ENCODE results near the gene NEURL4. TPM values are rescaled to one million over a fixed set of nuclear protein-coding genes. Genes with fewer than 3 reads are reported as not detected.

NEURL4 gene
- polyA plus RNA-seq, 2 of the 4 experiments (the other 2 are of a cell fraction), result 12.2 to 50.4 TPM

DNA sequence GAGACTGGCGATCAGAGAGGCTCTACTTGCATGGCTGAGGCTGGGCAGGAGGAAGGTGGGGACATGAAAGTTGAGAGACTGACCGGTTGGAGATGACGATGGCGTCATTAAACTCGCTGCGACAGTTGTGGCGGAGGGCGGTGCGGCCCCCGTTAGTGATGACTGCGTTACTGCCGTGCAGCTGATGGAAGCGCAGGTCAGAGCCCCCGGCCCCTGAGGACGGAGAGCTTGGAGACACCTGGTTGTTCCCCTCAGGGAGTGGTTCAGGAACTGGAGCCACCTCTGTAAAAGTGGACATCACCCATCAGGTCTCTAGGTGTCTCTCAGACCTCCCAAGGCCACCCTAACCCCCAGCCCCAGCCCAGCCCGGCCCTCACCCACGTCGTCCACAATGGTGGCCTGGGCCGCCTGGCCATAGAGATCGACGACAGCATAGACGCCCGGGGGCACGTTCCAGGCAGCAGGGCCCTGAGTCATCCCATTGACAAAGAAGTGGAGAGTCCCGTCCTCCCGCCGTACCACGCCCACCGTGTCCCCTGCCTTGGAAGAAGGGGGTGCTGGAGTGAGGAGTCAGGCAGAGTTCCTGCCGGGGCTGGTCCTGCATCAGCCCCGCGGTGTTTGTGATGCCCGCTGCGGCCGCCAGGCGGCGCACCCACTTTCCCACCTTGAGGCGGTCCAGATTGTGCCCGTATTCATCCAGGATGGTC lies 5.3 kb downstream of the NEURL4 start:
- peaks cover 10% of the 10 kb centered on the region; the same call in 2 of the 3 replicates for H3K4me1 ChIP-seq
- no peak overlapping the region for H3K27ac ChIP-seq
- ChIA-PET CTCF (interaction anchor here (0.7 to 23.9 kb wide), 18 partner anchors 9 to 279 kb away, joined by 3 to 433 read pairs (median 4); partner anchors contain the start of genes ACAP1, GPS2 and SLC16A11), POLR2A (no interaction called here)
- no peak overlapping the region for H3K4me3 ChIP-seq
- WGBS (ENCODE audit: missing lambda C conversion rate), result 64% methylated on average over 33 of the region's 39 CpGs
- ATAC-seq (peak; percentile 40 to 82; a peak in 5 of 6 replicates), FAIRE-seq (no peak), DNase-seq (ENCODE audit: low read depth in 1 of 2, low spot score in 1 of 2) (peak; percentile 53 to 83)
- no peaks in the 10 kb centered on the region for H3K9me3 ChIP-seq
- no peak overlapping the region for H3K4me2 ChIP-seq
- TF ChIP-seq, protein P1, sequence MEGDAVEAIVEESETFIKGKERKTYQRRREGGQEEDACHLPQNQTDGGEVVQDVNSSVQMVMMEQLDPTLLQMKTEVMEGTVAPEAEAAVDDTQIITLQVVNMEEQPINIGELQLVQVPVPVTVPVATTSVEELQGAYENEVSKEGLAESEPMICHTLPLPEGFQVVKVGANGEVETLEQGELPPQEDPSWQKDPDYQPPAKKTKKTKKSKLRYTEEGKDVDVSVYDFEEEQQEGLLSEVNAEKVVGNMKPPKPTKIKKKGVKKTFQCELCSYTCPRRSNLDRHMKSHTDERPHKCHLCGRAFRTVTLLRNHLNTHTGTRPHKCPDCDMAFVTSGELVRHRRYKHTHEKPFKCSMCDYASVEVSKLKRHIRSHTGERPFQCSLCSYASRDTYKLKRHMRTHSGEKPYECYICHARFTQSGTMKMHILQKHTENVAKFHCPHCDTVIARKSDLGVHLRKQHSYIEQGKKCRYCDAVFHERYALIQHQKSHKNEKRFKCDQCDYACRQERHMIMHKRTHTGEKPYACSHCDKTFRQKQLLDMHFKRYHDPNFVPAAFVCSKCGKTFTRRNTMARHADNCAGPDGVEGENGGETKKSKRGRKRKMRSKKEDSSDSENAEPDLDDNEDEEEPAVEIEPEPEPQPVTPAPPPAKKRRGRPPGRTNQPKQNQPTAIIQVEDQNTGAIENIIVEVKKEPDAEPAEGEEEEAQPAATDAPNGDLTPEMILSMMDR (IDR thresholded peaks at IDR 0.05), result peak; percentile 78
- peak; percentile 44 to 58; a peak in 3 of 5 replicates for TF ChIP-seq RAD21 (conservative IDR thresholded peaks at IDR 0.05 in 1 of 2, IDR thresholded peaks at IDR 0.05 in 1 of 2)
- TF ChIP-seq CBX2 (IDR thresholded peaks at IDR 0.05; ENCODE audit: borderline replicate concordance, low read depth), result no peak
- no peak for TF ChIP-seq FOSL2 (IDR thresholded peaks at IDR 0.05)
- no peak for TF ChIP-seq FOSL2 (CRISPR knock-in tag; IDR thresholded peaks at IDR 0.05)
- no peak for TF ChIP-seq HOXB5 (CRISPR knock-in tag; IDR thresholded peaks at IDR 0.05)
- peak; percentile 66 for TF ChIP-seq SMC3 (IDR thresholded peaks at IDR 0.05)

DNA sequence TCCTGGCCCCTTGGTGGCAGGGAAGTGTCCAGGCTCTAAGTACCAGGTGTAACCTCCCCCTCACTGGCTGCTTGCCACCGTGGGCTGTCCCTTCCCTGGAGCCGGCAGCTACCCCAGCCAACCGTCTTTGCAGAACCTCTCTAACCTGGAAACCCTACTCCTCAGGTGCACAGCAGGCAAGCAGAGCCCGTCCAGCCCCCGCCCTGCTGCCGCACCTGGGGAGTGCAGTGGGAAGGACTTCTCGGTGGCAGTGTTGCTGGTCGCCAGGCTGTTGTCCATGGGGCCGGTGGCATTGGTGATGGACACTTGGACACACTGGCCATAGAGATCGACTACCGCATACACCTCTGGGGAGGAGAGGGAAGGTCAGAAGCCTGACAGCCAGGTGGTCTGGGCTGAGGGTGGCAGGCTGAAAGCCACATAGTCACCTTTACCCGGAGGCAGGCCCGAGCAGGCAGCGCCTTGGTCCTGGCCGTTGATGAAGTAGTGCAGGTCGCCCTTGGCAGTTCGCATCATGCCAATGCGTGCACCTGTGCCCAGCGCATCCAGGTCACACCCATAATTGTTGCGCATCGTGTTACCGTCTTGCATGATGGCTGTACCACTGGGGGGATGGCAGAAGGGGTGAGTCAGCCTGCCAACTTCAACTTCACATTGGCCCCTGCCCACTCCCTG lies 6.5 kb downstream of the NEURL4 start:
- CTCF ChIA-PET, result interaction anchor here (0.5 to 23.9 kb wide), 11 partner anchors 9 to 238 kb away, joined by 3 to 433 read pairs (median 5); partner anchors contain the start of genes ACAP1 and TMEM95
- TF ChIP-seq, protein P2, sequence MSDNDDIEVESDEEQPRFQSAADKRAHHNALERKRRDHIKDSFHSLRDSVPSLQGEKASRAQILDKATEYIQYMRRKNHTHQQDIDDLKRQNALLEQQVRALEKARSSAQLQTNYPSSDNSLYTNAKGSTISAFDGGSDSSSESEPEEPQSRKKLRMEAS (IDR thresholded peaks at IDR 0.05), result no peak
- TF ChIP-seq CBX8 (IDR thresholded peaks at IDR 0.05) (no peak), JUN (IDR thresholded peaks at IDR 0.05) (no peak), JUNB (IDR thresholded peaks at IDR 0.05) (no peak)
- TF ChIP-seq, protein P3, sequence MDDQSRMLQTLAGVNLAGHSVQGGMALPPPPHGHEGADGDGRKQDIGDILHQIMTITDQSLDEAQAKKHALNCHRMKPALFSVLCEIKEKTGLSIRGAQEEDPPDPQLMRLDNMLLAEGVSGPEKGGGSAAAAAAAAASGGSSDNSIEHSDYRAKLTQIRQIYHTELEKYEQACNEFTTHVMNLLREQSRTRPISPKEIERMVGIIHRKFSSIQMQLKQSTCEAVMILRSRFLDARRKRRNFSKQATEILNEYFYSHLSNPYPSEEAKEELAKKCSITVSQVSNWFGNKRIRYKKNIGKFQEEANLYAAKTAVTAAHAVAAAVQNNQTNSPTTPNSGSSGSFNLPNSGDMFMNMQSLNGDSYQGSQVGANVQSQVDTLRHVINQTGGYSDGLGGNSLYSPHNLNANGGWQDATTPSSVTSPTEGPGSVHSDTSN (IDR thresholded peaks at IDR 0.05), result no peak
- Histone ChIP-seq H3K9me3 (no peaks in the 10 kb centered on the region), H3K4me1 (peaks cover 1% of the 10 kb centered on the region; the same call in 1 of the 3 replicates), H3K4me3 (no peak overlapping the region), H3K27ac (no peak overlapping the region), H3K4me2 (no peak overlapping the region)
- WGBS (ENCODE audit: missing lambda C conversion rate), result 96% methylated on average over 22 of the region's 22 CpGs
- FAIRE-seq, result no peak
- no peak for ATAC-seq
- POLR2A ChIA-PET, result interaction anchor here (1.3 kb wide), 1 partner anchor 10 kb away, joined by 5 read pairs; no protein-coding TSS in a partner anchor
- DNase-seq (ENCODE audit: low read depth in 1 of 2, low spot score in 1 of 2), result no peak

DNA sequence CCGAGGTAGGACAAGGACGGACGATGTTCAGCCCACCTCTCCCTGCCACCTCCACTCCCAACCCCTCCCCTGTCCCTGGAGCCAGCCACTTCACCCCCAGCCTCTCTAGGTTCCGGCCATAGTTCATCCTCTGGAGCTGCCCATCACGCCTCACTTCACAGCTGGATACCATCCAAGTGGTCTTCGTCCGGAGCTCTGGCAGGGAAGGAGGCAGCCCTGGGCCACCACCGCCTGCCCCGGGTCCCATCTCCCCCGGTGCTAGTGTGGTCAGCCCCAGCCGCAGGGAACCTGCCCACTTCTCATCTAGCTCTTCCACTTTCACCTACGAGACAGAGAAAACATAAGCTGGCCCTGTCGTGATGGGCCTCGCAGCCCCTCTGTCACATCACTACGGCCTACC lies 7.7 kb downstream of the NEURL4 start:
- FAIRE-seq (no peak), DNase-seq (ENCODE audit: low read depth in 1 of 2, low spot score in 1 of 2) (no peak), ATAC-seq (no peak)
- Histone ChIP-seq H3K4me1 (no peaks in the 10 kb centered on the region), H3K9me3 (no peaks in the 10 kb centered on the region), H3K4me2 (no peak overlapping the region), H3K27ac (no peak overlapping the region), H3K4me3 (no peak overlapping the region)
- no peak for TF ChIP-seq MAZ (IDR thresholded peaks at IDR 0.05; ENCODE audit: borderline replicate concordance, low read depth, low read length)
- TF ChIP-seq FOSL2 (IDR thresholded peaks at IDR 0.05), result no peak
- TF ChIP-seq FOSL2 (CRISPR knock-in tag; IDR thresholded peaks at IDR 0.05), result no peak
- no peak for TF ChIP-seq HOXA7 (CRISPR knock-in tag; IDR thresholded peaks at IDR 0.05)
- TF ChIP-seq SMC3 (IDR thresholded peaks at IDR 0.05), result no peak
- no peak for TF ChIP-seq RAD21 (conservative IDR thresholded peaks at IDR 0.05 in 1 of 2, IDR thresholded peaks at IDR 0.05 in 1 of 2)
- TF ChIP-seq RNF2 (IDR thresholded peaks at IDR 0.05; ENCODE audit: borderline replicate concordance, low read depth), result no peak
- TF ChIP-seq JUNB (IDR thresholded peaks at IDR 0.05), result no peak
- ChIA-PET CTCF (interaction anchor here (0.7 to 23.9 kb wide), 8 partner anchors 11 to 239 kb away, joined by 3 to 433 read pairs (median 4); partner anchors contain the start of genes ACAP1 and TMEM95), POLR2A (interaction anchor here (1.3 kb wide), 1 partner anchor 8 kb away, joined by 5 read pairs; no protein-coding TSS in a partner anchor)
- whole genome bisulfite sequencing (ENCODE audit: missing lambda C conversion rate), result 96% methylated on average over 15 of the region's 15 CpGs
